Nephron (organoid): Measurements from ENCODE around the gene GRM5.

Source experiments
- H3K27ac Mint-ChIP-seq, 3 experiments: 2 replicates each; pipeline ENCODE4 v1.8.0; 2020; ENCODE audit warnings: mixed read lengths in 3 of 3, mild to moderate bottlenecking in 2 of 3, moderate library complexity in 1 of 3
- H3K27me3 Mint-ChIP-seq: 2 replicates; pipeline ENCODE4 v1.8.0; 2021; ENCODE audit warnings: low read depth, mild to moderate bottlenecking, moderate library complexity, mixed read lengths
- H3K36me3 Mint-ChIP-seq: 2 replicates; pipeline ENCODE4 v1.8.0; 2020; ENCODE audit warnings: low read depth, mixed read lengths
- H3K4me1 Mint-ChIP-seq: 2 replicates; pipeline ENCODE4 v1.8.0; 2020; ENCODE audit warnings: mixed read lengths
- H3K4me3 Mint-ChIP-seq, 3 experiments: 2 replicates each; pipeline ENCODE4 v1.8.0; 2020; ENCODE audit warnings: mild to moderate bottlenecking in 3 of 3, mixed read lengths in 3 of 3, moderate library complexity in 2 of 3
- H3K9me3 Mint-ChIP-seq: 2 replicates; pipeline ENCODE4 v1.8.0; 2020; ENCODE audit warnings: mixed read lengths
- TF ChIP-seq, protein P1 (sequence below), 3 experiments: fragments of 200-600 bp; sonication (generic); IDR thresholded peaks; one replicate each; pipeline ENCODE4 v1.5.0; 2021; ENCODE audit warnings: antibody characterized with exemption in 3 of 3; ENCODE audit not compliant: unreplicated experiment in 3 of 3

Gene GRM5

GRCh38 chr11:88533001-88533400 is 532.8 kb downstream of the GRM5 start:
- Mint-ChIP-seq H3K36me3 (no peaks in the 10 kb centered on the region), H3K27me3 (no peaks in the 10 kb centered on the region), H3K9me3 (no peaks in the 10 kb centered on the region), H3K4me1 (peaks cover 20% of the 10 kb centered on the region), H3K4me3 (no peak overlapping the region), H3K27ac (no peak overlapping the region)
- TF ChIP-seq, protein P1, sequence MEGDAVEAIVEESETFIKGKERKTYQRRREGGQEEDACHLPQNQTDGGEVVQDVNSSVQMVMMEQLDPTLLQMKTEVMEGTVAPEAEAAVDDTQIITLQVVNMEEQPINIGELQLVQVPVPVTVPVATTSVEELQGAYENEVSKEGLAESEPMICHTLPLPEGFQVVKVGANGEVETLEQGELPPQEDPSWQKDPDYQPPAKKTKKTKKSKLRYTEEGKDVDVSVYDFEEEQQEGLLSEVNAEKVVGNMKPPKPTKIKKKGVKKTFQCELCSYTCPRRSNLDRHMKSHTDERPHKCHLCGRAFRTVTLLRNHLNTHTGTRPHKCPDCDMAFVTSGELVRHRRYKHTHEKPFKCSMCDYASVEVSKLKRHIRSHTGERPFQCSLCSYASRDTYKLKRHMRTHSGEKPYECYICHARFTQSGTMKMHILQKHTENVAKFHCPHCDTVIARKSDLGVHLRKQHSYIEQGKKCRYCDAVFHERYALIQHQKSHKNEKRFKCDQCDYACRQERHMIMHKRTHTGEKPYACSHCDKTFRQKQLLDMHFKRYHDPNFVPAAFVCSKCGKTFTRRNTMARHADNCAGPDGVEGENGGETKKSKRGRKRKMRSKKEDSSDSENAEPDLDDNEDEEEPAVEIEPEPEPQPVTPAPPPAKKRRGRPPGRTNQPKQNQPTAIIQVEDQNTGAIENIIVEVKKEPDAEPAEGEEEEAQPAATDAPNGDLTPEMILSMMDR (IDR thresholded peaks at IDR 0.05; ENCODE audit: unreplicated experiment in 3 of 3) = no peak

DNA sequence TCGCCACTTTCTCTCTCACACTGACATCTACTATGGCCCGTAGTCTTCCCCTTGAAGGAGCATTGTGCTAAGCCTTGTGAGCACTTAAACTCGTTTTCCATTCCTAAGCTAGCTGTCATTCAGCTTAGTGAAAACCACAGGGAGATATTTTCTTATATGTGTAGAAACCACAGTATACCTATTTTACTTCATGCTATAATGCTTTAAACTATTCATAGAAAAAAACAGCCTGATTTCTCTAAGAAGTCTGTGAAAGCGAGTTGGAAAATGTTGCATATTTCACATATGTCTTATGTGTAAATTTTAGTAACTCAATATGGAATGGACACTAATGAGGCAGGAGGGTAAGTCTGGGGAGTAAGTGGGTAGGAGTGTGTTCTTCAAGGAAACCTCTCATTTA is 534.0 kb downstream of the GRM5 start:
- TF ChIP-seq, protein P1 (IDR thresholded peaks at IDR 0.05; ENCODE audit: unreplicated experiment in 3 of 3) = no peak
- H3K36me3 Mint-ChIP-seq = no peaks in the 10 kb centered on the region
- H3K27ac Mint-ChIP-seq = no peak overlapping the region
- H3K9me3 Mint-ChIP-seq = no peaks in the 10 kb centered on the region
- H3K27me3 Mint-ChIP-seq = no peaks in the 10 kb centered on the region
- peaks cover 12% of the 10 kb centered on the region for H3K4me1 Mint-ChIP-seq
- H3K4me3 Mint-ChIP-seq = no peak overlapping the region

- no peaks in the 10 kb centered on the region for H3K9me3 Mint-ChIP-seq
- H3K4me1 Mint-ChIP-seq = no peaks in the 10 kb centered on the region
- TF ChIP-seq, protein P1 (IDR thresholded peaks at IDR 0.05; ENCODE audit: unreplicated experiment in 3 of 3) = no peak
- H3K27me3 Mint-ChIP-seq = peaks cover 1% of the 10 kb centered on the region
- peak overlapping the region in 2 of 3 experiments; percentile 9 to 17 for H3K27ac Mint-ChIP-seq
- no peak overlapping the region for H3K4me3 Mint-ChIP-seq
- no peaks in the 10 kb centered on the region for H3K36me3 Mint-ChIP-seq
Observed at GRCh38 chr11:88529426-88529825, 536.4 kb downstream of the GRM5 start.

- peaks cover 10% of the 10 kb centered on the region for H3K27me3 Mint-ChIP-seq
Observed at GRCh38 chr11:88523386-88524071, 542.3 kb downstream of the GRM5 start.

DNA sequence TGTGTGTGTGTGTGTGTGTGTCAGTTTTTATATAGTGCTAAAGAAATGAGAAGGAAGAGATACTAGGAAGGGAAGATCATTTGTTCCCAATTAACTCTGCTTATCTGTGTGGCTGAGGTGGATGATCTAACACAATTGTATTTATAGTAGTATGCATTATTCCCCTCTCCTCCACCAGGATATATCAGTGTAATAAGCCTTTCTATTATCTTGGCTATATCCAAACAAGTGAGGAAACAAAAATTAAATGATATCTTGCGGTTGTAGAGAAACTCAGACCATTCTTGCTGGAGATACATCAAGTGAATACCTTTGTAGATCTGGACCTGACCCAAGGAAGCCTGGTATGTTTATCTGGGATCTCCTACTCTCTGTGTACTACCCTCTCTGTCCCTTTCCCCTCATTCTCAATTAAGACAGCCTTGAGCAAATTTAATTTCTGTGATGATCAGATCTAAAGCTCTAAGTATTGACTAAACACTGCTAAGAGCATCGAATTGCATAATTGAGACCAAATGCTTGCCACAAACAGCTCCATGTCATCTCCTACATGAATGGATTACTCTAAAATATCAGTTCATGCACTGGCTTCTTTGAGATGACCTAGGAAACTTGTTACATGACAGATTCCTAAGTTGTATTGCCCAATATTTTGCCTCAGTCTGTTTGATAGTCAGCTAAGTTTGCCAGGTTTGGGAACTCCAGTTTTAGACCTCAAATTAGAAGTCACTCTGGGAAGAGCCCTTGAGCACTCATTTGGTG is 543.0 kb downstream of the GRM5 start:
- H3K4me3 Mint-ChIP-seq = no peak overlapping the region
- no peaks in the 10 kb centered on the region for H3K36me3 Mint-ChIP-seq
- TF ChIP-seq, protein P1 (IDR thresholded peaks at IDR 0.05; ENCODE audit: unreplicated experiment in 3 of 3) = no peak

More at GRCh38 chr11:88523386-88524071, 542.3 kb downstream of the GRM5 start:
- H3K27ac Mint-ChIP-seq = no peak overlapping the region
- no peak overlapping the region for H3K4me3 Mint-ChIP-seq
- no peaks in the 10 kb centered on the region for H3K36me3 Mint-ChIP-seq
- H3K9me3 Mint-ChIP-seq = no peaks in the 10 kb centered on the region
- TF ChIP-seq, protein P1 (IDR thresholded peaks at IDR 0.05; ENCODE audit: unreplicated experiment in 3 of 3) = no peak
- H3K4me1 Mint-ChIP-seq = peaks cover 17% of the 10 kb centered on the region

More for the DNA sequence above, 543.0 kb downstream of the GRM5 start:
- peaks cover 17% of the 10 kb centered on the region for H3K4me1 Mint-ChIP-seq
- peak overlapping the region; percentile 21 to 86 (median 41) for H3K27ac Mint-ChIP-seq
- H3K9me3 Mint-ChIP-seq = no peaks in the 10 kb centered on the region
- peaks cover 10% of the 10 kb centered on the region for H3K27me3 Mint-ChIP-seq
